ENCODE measurements around the gene USP49. TPM values are rescaled to one million over a fixed set of nuclear protein-coding genes. Genes with fewer than 3 reads are reported as not detected.

Gene USP49
- total RNA-seq, 1 donor from 2014 or later = 1.7 TPM

DNA sequence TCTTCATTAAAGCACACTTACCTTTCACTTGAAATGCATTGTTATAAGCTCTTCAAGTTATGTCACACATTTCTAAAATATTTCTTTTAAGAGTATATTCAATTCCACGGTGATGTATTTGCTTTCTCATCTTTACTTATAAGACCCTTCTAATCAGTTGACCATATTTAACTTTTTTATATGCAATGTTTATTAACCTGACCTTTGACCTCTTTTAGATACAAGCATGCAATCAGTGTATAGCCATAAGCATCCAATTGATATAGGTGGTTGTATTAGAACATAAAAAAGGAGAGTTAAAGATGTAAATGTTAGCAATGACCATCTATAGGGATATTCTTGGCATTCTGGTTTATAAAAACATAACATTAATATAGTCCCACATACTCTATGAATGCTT, 9.2 kb downstream of the USP49 start:
- intact Hi-C loops (cut with DNase I) = no loop called here
- DNase-seq (ENCODE audit: low spot score) = no peak

DNA sequence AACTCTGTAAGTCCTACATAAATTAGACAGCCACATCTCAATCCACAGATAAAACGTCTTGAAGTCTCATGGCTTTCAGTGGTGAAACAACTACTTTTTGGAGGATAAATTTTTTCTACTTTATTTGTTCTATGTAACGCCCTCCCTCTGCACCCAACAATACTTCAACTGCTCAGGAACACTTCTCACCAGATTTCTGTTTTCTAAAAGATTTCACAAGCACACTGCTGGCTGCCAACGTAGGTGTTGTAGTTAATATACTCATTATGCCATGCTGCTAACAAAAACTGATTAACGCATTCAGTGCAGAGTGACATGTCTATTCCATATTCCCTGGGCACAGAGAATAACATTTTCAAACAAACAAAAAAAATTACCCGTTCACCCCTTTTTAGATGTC, 10.2 kb downstream of the USP49 start:
- intact Hi-C loops (cut with DNase I) = no loop called here

DNA sequence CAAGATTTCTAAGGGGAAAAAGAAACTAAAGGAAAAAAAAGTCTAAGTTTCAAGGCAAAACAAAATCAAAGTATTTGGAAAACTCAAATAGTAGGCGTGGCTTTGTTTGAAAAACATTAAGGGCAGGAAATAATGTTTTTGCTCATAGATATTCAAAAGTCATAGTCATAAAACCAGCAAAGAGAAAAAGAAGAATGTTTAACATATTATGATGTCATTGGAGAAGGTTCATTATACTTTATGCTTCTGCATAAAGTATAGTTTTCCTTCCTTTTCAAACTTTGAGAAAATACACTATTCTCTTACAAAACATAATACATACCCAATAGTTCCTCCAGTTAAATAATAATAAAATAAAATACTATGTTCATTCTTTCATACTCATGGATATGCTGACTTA, 13.7 kb downstream of the USP49 start:
- DNase-seq (ENCODE audit: low spot score) = no peak
- intact Hi-C loops (cut with DNase I) = no loop called here

More for the DNA sequence above, 10.2 kb downstream of the USP49 start:
- no peak for DNase-seq (ENCODE audit: low spot score)

DNA sequence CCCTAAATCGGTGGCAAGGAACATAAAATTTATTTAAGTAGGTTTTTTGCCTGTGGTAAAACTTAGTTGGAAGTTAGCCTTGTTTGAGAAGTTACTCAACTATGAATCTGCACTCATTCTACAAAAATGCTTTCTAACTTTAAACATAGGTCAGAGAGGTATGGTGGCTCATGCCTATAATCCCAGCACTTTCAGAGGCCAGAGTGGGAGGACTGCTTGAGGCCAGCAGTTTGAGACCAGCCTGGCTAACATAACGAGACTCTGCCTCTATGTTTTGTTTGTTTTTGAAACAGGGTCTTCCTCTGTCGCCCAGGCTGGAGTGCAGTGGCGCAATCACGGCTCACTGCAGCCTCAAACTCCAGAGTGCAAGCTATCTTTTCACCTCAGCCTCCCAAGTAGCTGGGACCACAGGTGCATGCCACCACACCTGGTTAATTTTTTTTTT, 16.2 kb downstream of the USP49 start:
- intact Hi-C loops (cut with DNase I) = no loop called here
- no peak for DNase-seq (ENCODE audit: low spot score)

DNA sequence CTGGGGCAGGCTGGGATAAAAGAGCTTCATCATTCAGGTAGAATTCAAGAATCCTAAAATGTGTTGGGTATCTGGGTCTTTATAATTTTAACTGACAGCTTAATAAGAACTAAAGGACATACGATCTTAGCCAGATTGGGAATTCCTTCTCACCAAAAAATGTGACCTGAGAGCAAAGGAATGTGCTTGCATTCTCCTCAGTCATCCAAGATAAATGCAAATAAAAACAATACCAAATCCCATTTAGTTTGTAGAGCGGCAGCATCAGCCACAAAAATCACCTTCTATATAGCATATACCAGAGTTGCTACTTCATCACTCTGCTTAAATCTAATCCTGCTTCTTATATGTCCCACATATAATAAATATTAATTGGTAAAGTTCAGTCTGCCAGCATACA, 16.9 kb downstream of the USP49 start:
- intact Hi-C loops (cut with DNase I) = no loop called here
- no peak for DNase-seq (ENCODE audit: low spot score)

DNA sequence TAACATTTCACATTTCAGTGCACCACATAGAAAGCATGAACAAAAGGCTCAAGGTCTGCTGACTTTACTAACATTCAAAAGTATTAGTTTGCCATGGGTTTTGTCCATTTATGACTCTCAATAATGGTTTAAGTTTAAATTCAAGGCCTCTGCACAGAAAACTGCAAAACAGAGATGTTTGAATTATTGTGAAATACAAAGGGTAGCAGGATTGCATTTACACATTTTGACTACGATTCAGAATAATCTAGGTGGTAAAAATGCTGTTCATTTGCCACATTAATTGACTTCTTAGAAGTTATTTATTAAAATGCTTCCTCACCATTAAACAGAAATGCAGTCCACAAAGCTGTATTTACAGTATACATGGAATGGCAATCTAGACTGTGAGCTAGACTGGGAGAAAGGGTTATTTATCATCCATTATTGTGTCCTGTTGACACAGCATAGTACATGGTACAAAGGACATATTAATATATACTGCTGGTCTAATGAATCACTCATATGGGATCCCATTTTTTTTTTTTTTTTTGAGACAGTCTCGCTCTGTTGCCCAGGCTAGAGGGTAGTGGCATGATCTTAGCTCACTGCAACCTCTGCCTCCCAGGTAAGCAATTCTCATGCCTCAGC, 18.0 kb downstream of the USP49 start:
- intact Hi-C loops (cut with DNase I) = no loop called here
- DNase-seq (ENCODE audit: low spot score) = no peak

DNA sequence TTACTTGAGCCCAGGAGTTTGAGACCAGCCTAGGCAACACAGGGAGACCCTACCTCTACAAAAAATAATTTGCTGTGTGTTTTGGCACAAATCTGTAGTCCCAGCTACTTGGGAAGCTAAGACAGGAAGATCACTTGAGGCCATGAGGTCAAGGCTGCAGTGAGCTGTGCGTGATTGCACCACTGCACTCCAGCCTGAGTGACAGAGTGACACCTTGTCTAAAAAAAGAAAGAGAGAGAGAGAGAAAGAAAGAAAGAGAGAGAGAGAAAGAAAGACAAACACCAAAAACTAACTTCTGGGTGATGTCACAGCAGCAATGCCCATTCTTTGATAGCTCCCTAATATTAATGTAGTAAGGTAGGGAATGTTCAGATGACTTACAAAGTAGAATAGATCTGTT, 20.4 kb downstream of the USP49 start:
- DNase-seq (ENCODE audit: low spot score) = no peak
- intact Hi-C loops (cut with DNase I) = no loop called here

DNA sequence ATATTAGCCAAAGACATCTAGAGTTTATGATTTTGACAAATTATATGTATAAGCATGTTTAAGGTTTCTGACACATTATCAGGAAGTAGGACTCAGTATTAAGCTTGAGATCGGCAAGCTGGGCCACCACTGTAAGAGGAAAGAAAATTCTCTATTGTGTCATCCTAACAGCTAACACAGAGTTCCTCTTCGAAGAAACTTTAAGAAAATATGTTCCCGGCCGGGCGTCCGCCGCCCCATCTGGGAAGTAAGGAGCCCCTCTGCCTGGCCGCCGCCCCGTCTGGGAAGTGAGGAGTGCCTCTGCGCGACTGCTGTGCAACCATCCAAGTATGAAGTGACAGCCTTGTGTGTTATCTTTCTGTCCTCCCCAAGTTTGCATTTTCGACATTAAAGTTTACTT, 23.0 kb downstream of the USP49 start:
- no peak for DNase-seq (ENCODE audit: low spot score)
- intact Hi-C loops (cut with DNase I) = no loop called here

DNA sequence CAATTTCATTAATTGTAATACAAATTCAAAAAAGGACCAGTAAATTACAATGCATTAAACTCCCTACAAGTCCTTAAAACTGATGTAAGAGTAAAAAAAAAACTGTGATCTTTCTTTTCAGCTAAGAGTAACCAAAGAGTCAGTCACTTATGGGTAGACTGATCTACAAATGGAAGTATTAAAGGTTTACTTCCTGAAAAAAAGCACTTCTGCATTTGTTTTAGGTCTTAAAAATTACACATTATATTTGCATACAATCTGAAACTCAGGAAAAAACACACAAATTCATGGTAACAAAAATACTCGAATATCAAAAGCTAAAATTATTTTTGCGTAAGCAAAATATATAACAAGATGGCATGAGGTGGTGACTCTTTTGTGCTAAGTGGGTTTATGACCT, 23.5 kb downstream of the USP49 start:
- no peak for DNase-seq (ENCODE audit: low spot score)
- intact Hi-C loops (cut with DNase I) = no loop called here

DNA sequence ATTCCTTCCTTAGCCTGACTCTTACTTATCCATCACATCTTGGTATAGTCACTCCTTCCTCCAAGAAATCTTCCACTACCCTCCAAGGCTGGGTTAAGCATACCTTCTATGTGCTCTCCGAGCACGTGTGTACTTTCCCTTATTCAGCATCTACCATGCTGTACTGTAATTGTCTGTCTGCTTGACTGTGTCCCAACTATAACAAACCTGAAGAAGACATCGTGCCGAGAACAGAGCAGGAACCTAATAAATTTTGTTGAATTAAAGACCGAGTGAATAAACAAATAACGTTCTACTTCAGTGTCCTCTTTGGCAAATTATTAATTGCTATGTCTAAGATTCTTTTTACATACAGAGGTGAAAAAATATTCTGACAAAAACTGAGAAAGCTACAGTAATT, 35.8 kb downstream of the USP49 start:
- DNase-seq (ENCODE audit: low spot score) = no peak
- intact Hi-C loops (cut with DNase I) = no loop called here

DNA sequence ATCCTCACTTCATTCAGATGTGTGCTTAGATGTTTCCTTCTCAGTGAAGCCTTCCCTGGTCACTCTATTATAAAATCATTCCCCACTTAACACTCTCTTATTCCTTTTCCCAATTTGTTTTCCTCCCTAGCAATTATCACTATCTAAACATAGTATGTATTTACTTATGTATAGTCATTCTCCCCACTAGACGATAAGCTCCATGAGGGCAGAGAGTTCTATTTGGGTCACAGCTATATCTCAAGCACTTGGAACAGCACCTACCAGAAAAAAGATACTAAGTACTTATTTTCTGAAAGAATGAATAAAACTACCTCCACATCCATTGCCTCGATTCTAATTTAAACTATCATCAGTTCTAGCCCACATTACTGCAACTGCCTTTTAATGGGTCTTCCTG, 36.5 kb downstream of the USP49 start:
- no peak for DNase-seq (ENCODE audit: low spot score)
- intact Hi-C loops (cut with DNase I) = no loop called here

DNA sequence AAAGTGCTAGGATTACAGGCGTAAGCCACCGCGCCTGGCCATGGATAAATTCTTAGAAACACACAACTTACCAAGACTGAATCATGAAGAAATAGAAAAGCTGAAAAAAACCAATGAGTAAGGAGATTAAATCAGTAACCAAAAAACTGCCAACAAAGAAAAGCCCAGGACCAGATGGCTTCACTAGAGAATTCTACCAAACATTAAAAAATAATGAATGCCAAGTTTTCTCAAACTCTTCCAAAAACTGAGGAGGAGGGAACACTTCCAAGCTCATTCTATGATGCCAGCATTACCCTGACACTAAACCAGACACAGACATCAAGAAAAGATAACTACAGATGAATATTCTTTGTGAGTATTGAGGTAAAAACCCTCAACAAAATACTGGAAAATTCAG, 44.3 kb downstream of the USP49 start:
- intact Hi-C loops (cut with DNase I) = no loop called here
- DNase-seq (ENCODE audit: low spot score) = no peak

DNA sequence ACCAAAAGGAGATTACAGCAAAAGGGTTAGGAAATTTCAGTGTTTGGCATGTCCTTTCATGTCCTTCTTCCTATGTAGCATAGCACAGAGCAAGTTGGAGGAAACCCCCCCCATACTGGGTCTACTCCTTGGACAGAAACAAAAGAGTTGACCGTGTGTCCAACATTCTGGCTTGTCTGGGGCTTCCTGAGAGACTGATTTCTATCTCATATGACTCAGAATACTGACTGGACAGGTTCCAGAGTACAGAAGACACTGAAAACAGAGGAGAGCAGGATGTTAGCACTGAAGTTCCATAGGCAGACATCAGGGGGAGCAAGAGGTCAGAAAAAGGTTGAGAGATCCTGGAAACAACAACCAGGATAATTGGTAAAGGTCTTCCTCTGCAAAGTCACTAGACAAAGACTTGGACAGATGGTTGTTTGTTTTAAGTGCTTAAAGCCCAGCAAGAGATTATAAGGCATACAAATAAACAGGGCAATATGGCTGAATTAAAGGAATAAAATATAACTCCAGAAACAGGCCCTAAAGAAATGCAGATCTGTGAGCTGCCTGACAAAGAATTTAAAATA, 48.4 kb downstream of the USP49 start:
- intact Hi-C loops (cut with DNase I) = loop anchor here (1.0 to 5.0 kb wide), 2 partner anchors 76 to 198 kb away; partner anchors contain the start of genes BYSL and MED20
- no peak for DNase-seq (ENCODE audit: low spot score)

DNA sequence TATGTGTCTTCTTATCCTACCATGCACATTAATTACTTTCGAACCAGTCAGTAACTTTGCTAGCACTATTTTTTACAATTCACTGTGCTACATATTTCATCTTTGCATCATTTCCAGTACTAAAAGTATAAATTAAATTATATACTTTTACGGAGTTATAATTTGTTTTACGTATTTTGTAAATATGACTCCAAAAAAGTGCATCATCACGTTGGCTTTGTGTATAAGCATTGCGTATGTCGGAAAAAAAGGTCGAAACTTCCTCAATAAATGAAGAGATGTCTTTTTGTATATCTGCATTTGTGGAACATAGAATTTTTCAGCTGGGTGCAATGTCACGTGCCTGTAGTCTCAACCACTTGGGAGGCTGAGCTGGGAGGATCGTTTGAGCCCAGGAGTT, 52.0 kb downstream of the USP49 start:
- DNase-seq (ENCODE audit: low spot score) = no peak
- intact Hi-C loops (cut with DNase I) = no loop called here

DNA sequence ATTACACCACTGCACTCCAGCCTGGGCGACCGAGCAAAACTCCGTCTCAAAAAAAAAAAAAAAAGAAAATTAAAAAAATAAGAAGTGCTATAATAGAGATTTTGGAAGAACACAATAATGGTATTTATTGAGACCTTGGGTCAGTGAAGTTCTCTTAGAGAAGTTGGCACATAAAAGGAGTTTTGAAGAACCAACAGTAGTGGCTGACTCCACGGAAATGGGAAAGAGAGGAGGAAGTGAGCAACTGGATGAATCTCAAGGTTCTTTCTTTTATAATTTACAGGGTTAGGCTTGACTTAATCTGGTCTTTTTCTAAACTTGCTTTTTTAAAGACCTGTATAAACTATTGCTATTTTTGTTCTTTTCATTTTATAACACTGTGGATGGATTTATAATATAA, 54.8 kb downstream of the USP49 start:
- DNase-seq (ENCODE audit: low spot score) = no peak
- intact Hi-C loops (cut with DNase I) = no loop called here

DNA sequence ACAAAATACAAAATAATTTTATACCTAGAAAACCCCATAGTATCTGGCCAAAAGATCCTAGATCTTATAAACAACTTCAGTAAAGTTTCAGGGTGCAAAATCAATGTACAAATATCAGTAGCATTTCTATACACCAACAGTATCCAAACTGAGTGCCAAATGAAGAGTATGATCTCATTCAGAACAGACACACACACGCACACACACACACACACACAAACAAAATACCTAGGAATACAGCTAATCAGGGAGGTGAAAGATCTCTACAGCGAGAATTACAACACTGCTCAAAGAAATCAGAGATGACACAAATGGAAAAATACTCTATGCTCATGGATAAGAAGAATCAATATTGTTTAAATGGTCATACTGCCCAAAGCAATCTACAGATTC, 58.5 kb downstream of the USP49 start:
- intact Hi-C loops (cut with DNase I) = no loop called here
- no peak for DNase-seq (ENCODE audit: low spot score)

DNA sequence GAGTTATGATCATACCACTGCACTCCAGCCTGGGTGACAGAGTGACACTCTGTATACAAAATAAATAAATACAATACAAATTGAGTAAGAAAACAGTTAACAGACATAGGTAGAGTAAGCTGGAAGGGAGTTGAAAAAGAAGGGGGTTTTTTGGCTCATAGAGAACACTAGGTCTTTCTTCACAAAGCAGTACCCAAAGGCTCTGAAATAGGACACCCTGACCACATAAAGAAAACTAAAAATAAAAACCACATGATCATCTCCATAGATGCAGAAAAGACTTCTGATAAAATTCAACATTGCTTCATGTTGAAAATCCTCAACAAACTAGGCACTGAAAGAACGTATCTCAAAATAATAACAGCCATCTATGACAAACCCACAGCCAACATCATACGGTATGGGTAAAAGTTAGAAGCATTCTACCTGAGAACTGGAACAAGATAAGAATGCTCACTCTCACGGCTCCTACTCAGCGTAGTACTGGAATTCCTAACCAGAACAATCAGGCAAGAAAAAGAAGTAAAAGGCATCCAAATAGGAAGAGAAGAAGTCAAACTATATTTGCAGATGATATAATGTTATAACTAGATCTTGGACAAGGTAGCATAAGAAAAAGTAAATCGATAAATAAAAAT, 59.0 kb downstream of the USP49 start:
- intact Hi-C loops (cut with DNase I) = no loop called here
- no peak for DNase-seq (ENCODE audit: low spot score)

DNA sequence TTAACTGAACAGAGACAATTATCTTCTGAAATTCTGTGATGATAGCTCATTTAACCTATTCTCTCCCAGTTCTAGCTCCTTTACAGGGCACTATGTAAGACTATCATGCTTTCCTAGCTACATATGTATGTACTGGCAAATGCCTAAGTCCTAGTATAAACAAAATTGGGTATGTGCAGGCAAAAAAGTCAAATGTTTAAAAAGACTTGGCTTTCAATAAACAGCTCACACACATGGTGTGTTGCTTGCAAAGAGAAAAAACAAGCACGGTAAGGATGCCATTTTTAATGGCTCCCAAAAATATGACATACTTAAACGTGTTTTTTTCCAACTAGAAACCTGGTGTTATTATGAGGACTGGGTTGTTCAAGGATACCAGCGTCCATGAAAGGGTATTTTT, 62.9 kb downstream of the USP49 start:
- no peak for DNase-seq (ENCODE audit: low spot score)
- intact Hi-C loops (cut with DNase I) = no loop called here

DNA sequence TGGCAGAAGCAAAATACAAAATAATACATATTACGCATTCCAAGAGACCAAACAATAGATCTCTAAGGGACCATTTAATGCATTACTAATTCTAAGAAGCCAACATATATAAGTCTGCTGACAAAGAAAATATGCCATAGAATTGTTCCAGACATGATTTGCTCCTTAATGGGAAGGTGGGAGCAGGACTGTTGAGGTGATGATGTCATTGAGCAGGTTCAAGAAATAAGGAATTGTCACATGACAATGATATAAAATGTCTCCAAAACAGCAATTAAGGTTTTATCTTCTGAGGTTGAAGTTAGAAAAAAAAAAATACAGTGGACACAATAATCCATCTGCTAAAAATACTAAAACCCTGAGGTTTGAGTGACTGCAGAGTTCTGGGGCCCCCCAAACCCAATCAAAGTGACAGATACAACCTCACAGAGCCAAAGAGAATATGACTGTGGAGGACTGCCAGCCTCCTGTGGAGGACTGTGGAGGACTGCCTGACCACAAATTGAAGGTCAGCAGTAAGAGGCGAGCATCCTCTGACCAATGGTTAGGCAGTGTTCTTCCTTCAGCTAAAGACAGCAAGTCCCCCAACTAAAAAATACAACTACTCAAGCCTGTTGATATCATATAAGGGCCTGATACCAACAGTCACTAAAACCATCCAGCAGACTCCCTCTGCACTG, 68.7 kb downstream of the USP49 start:
- DNase-seq (ENCODE audit: low spot score) = no peak
- intact Hi-C loops (cut with DNase I) = no loop called here

DNA sequence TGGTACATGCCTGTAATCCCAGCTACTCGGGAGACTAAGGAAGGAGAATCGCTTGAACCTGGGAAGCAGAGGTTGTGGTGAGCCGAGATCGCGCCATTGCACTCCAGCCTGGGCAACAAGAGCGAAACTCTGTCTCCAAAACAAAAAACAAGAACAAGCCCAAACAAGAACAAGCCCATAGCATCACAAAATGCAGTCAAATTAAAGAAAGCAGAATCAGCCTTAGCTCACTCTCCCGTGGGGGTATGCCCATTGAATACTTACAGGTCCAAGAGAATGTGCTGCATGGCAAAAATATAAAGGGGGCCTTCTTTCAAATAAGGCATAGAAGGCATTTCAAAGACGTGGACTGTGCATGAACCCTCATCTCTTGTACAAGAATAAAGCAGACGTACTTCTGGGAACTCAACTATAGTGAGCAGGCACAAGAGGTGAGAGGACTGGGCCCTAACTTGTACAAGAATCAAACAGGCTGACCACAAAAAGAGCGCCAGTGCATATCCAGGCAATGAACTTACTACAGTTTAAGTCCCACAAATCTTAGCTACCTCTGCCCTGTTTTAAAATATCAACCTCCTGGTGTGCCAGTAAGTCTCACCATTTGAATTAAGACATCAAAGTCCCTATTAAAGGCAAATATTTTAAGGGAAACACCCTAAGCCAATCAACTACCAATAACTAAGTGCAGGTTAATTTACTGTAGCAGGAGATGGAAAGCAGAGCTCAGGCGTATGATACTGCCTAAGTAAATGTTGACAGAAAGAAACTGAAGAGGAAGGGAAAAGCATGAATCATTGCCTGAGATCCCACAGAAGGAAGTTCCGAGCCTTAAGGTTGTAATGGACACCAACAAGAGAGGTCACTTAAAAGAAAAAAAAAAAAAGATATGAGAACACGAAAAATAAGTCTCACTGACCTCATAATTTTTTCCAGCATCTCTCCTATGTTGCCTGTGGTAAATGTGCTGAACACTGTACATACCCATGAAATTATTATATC, 70.3 kb downstream of the USP49 start:
- no peak for DNase-seq (ENCODE audit: low spot score)
- intact Hi-C loops (cut with DNase I) = no loop called here
